Kidney (tissue), 14 donors: ENCODE data around the gene LRRC45. TPM values are rescaled to one million over a fixed set of nuclear protein-coding genes. Genes with fewer than 3 reads are reported as not detected.

Source experiments
- DNase-seq, 5 donors: peaks; one replicate each; pipeline ENCODE4 v3.0.0-alpha.2; 2013 to 2020
- FAIRE-seq: peaks from 2 replicates; lab custom pipeline; 2012; peaks lifted over from hg19 to GRCh38; lab: Jason Lieb, UNC
- H3K27ac ChIP-seq, 2 donors: one replicate each; pipeline ENCODE4 v1.7.0; 2013; ENCODE audit warnings: low read depth in 2 of 2, low read length in 2 of 2, inconsistent platforms in 1 of 2
- H3K27me3 ChIP-seq: one replicate; pipeline ENCODE4 v1.7.1; 2013; ENCODE audit warnings: low read length, inconsistent platforms; ENCODE audit not compliant: control insufficient read depth, insufficient read depth
- H3K36me3 ChIP-seq, 3 donors: one replicate each; pipeline versions ENCODE4 v1.7.0 to v1.7.1; 2013; ENCODE audit warnings: low read length in 3 of 3, control low read depth in 1 of 3, inconsistent platforms in 1 of 3; ENCODE audit not compliant: insufficient read depth in 3 of 3, control insufficient read depth in 2 of 3
- H3K4me1 ChIP-seq, 3 donors: one replicate each; pipeline versions ENCODE4 v1.7.0 to v1.7.1; 2013; ENCODE audit warnings: low read length in 3 of 3, inconsistent platforms in 1 of 3, low read depth in 1 of 3; ENCODE audit not compliant: control insufficient read depth in 2 of 3, insufficient read depth in 2 of 3
- H3K4me3 ChIP-seq, 3 donors: one replicate each; pipeline versions ENCODE4 v1.7.0 to v1.8.1; 2013; ENCODE audit warnings: low read length in 3 of 3, control low read depth in 1 of 3, inconsistent platforms in 1 of 3
- H3K9ac ChIP-seq, 3 donors: one replicate each; pipeline versions ENCODE4 v1.7.0 to v1.7.1; 2013; ENCODE audit warnings: low read length in 3 of 3, control low read depth in 1 of 3, inconsistent platforms in 1 of 3
- H3K9me3 ChIP-seq, 3 donors: one replicate each; pipeline versions ENCODE4 v1.7.0 to v1.7.1; 2013; ENCODE audit warnings: low read length in 3 of 3, control low read depth in 1 of 3, inconsistent platforms in 1 of 3; ENCODE audit not compliant: control insufficient read depth in 2 of 3, insufficient read depth in 1 of 3
- CTCF ChIP-seq: IDR thresholded peaks from 3 replicates; pipeline ENCODE4 v1.5.1; 2012; ENCODE audit warnings: mild to moderate bottlenecking, moderate library complexity, borderline replicate concordance; ENCODE audit not compliant: insufficient read depth; ENCODE audit errors: extremely low read depth
- intact Hi-C: fragments of 100-400 bp; cut with DNase I; formaldehyde crosslinking; loops from one replicate; pipeline ENCODE4 v1.11.1; 2022
- polyA plus RNA-seq: library from polyadenylated mRNA; stranded (reverse); fragments of 350-450 nt; fragmentation: Illumina TruSeq; extraction: RNeasy Lipid Tissue Mini Kit (QIAGEN cat#74804); gene quantifications from one replicate; pipeline ENCODE4 v1.2.3, GENCODE V29; 2014; ENCODE audit warnings: low read depth, low replicate concordance; ENCODE audit not compliant: insufficient read depth
- total RNA-seq: library from RNA; stranded (reverse); fragmentation: NEBNext Ultra II Directional; extraction: Animal tissue kit (Norgen Biotek cat#: 25700); gene quantifications from one replicate; pipeline ENCODE4 v1.2.1, GENCODE V29; 2021
- donor health status: control.
- donor health status: control.
- donor health status: control.
- donor health status: control.
- donor health status: control.
- donor health status: DM: yes; HTN: yes; CAD: no.
- donor health status: Normal renal cell carcinoma (clear cell type).

Gene LRRC45
- total and polyA plus RNA-seq, 2 donors from 2014 or later = 9.9 TPM

- intact Hi-C loops = no loop called here
- Histone ChIP-seq H3K4me1 (peaks cover 0 to 22% (median 15%) of the 10 kb centered on the region in 3 donors), H3K4me3 (no peak overlapping the region), H3K36me3 (peaks cover 0 to 21% (median 4%) of the 10 kb centered on the region in 3 donors), H3K27ac (no peak overlapping the region), H3K9me3 (no peaks in the 10 kb centered on the region), H3K9ac (no peak overlapping the region), H3K27me3 (no peaks in the 10 kb centered on the region)
- no peak for FAIRE-seq
- TF ChIP-seq CTCF = no peak
- DNase-seq = no peak
These were observed 39.2 kb downstream of the LRRC45 start for GRCh38 chr17:82062076-82062983.

GRCh38 chr17:82062984-82063368, 39.9 kb downstream of the LRRC45 start:
- FAIRE-seq (no peak), DNase-seq (no peak)
- Histone ChIP-seq H3K9ac (no peak overlapping the region), H3K27ac (no peak overlapping the region), H3K4me1 (peaks cover 0 to 18% (median 11%) of the 10 kb centered on the region in 3 donors), H3K36me3 (peaks cover 0 to 21% (median 4%) of the 10 kb centered on the region in 3 donors), H3K27me3 (no peaks in the 10 kb centered on the region), H3K9me3 (no peaks in the 10 kb centered on the region), H3K4me3 (no peak overlapping the region)
- intact Hi-C loops = no loop called here
- no peak for TF ChIP-seq CTCF

- H3K4me3 ChIP-seq = no peak overlapping the region
- no peak for TF ChIP-seq CTCF
These were observed 40.6 kb downstream of the LRRC45 start for GRCh38 chr17:82063424-82064415.

More at GRCh38 chr17:82063424-82064415, 40.6 kb downstream of the LRRC45 start:
- Histone ChIP-seq H3K27ac (no peak overlapping the region), H3K9me3 (no peaks in the 10 kb centered on the region), H3K4me1 (peaks cover 0 to 18% (median 11%) of the 10 kb centered on the region in 3 donors), H3K9ac (peak overlapping the region in 1 of 3 donors; percentile 75), H3K36me3 (peaks cover 0 to 21% (median 4%) of the 10 kb centered on the region in 3 donors), H3K27me3 (no peaks in the 10 kb centered on the region)
- intact Hi-C loops = no loop called here
- DNase-seq (no peak), FAIRE-seq (no peak)
